Measurements from ENCODE around the gene PODXL2.

Gene PODXL2

DNA sequence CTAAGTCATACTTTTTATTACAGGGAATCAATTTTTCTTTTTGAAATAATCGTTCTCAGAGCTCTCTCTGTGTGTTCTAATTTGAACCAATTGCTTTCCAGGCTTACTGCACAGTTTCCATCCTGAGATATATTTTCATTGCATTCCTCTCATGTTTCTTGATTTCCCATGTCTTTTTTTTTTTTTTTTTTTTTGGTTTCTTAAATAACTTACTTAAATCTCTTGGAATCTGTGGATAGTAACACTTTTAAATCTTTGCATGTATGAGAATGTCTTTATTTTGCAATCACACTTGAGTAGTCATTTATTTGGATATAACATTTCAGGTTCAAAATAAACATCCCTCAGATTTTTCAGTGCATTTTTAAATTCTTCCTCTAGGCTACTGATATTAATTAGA lies 29.2 kb downstream of the PODXL2 start:
- Histone ChIP-seq H3K9me3 (ENCODE audit: severe bottlenecking) (no peaks in the 10 kb centered on the region), H3K27me3 (ENCODE audit: insufficient read depth, poor library complexity, severe bottlenecking) (no peaks in the 10 kb centered on the region), H3K36me3 (ENCODE audit: low read depth) (no peaks in the 10 kb centered on the region), H3K4me3 (ENCODE audit: severe bottlenecking) (no peak overlapping the region), H3K27ac (ENCODE audit: poor library complexity, severe bottlenecking) (no peak overlapping the region), H3K4me1 (ENCODE audit: insufficient read depth, poor library complexity, severe bottlenecking) (no peaks in the 10 kb centered on the region)
- TF ChIP-seq, protein P1, sequence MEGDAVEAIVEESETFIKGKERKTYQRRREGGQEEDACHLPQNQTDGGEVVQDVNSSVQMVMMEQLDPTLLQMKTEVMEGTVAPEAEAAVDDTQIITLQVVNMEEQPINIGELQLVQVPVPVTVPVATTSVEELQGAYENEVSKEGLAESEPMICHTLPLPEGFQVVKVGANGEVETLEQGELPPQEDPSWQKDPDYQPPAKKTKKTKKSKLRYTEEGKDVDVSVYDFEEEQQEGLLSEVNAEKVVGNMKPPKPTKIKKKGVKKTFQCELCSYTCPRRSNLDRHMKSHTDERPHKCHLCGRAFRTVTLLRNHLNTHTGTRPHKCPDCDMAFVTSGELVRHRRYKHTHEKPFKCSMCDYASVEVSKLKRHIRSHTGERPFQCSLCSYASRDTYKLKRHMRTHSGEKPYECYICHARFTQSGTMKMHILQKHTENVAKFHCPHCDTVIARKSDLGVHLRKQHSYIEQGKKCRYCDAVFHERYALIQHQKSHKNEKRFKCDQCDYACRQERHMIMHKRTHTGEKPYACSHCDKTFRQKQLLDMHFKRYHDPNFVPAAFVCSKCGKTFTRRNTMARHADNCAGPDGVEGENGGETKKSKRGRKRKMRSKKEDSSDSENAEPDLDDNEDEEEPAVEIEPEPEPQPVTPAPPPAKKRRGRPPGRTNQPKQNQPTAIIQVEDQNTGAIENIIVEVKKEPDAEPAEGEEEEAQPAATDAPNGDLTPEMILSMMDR (IDR thresholded peaks at IDR 0.05; ENCODE audit: poor library complexity, severe bottlenecking): no peak
- no peak for DNase-seq (ENCODE audit: low spot score)
- ATAC-seq (ENCODE audit: low read depth): no peak

DNA sequence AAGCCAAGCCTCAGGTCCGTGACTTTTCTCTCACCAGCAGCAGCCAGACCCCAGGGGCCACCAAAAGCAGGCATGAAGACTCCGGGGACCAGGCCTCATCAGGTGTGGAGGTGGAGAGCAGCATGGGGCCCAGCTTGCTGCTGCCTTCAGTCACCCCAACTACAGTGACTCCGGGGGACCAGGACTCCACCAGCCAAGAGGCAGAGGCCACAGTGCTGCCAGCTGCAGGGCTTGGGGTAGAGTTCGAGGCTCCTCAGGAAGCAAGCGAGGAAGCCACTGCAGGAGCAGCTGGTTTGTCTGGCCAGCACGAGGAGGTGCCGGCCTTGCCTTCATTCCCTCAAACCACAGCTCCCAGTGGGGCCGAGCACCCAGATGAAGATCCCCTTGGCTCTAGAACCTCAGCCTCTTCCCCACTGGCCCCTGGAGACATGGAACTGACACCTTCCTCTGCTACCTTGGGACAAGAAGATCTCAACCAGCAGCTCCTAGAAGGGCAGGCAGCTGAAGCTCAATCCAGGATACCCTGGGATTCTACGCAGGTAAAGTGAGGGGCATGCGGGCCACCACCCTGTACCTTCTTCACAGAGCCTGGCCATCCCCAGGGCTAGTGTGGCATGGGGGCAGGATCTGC lies 31.8 kb downstream of the PODXL2 start:
- H3K4me3 ChIP-seq (ENCODE audit: severe bottlenecking): no peak overlapping the region
- H3K27ac ChIP-seq (ENCODE audit: poor library complexity, severe bottlenecking): no peak overlapping the region
- DNase-seq (ENCODE audit: low spot score) (no peak), ATAC-seq (ENCODE audit: low read depth) (no peak)
- H3K9me3 ChIP-seq (ENCODE audit: severe bottlenecking): no peaks in the 10 kb centered on the region
- H3K36me3 ChIP-seq (ENCODE audit: low read depth): no peaks in the 10 kb centered on the region
- TF ChIP-seq, protein P1 (IDR thresholded peaks at IDR 0.05; ENCODE audit: poor library complexity, severe bottlenecking): no peak
- H3K27me3 ChIP-seq (ENCODE audit: insufficient read depth, poor library complexity, severe bottlenecking): no peaks in the 10 kb centered on the region
- H3K4me1 ChIP-seq (ENCODE audit: insufficient read depth, poor library complexity, severe bottlenecking): no peaks in the 10 kb centered on the region

DNA sequence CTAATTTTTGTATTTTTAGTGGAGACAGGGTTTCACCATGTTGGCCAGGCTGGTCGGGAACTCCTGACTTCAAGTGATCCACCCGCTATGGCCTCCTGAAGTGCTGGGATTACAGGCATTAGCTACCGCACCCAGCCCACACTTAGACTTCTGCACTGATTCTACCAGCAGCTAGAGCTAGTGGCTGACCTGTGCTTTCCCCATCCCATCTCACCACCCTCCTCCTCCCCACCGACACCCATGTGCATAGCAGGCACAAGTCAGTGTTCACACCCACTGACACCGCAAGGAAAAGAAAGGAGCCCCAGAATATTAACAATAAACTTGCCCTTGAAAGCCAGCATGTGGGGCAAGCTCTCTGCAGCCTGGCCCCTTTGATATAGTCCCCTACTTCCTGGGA lies 32.6 kb downstream of the PODXL2 start:
- H3K27ac ChIP-seq (ENCODE audit: poor library complexity, severe bottlenecking): no peak overlapping the region
- H3K9me3 ChIP-seq (ENCODE audit: severe bottlenecking): no peaks in the 10 kb centered on the region
- H3K4me3 ChIP-seq (ENCODE audit: severe bottlenecking): no peak overlapping the region
- no peaks in the 10 kb centered on the region for H3K36me3 ChIP-seq (ENCODE audit: low read depth)
- no peaks in the 10 kb centered on the region for H3K4me1 ChIP-seq (ENCODE audit: insufficient read depth, poor library complexity, severe bottlenecking)
- TF ChIP-seq, protein P1 (IDR thresholded peaks at IDR 0.05; ENCODE audit: poor library complexity, severe bottlenecking): no peak
- no peaks in the 10 kb centered on the region for H3K27me3 ChIP-seq (ENCODE audit: insufficient read depth, poor library complexity, severe bottlenecking)
- ATAC-seq (ENCODE audit: low read depth) (no peak), DNase-seq (ENCODE audit: low spot score) (no peak)

DNA sequence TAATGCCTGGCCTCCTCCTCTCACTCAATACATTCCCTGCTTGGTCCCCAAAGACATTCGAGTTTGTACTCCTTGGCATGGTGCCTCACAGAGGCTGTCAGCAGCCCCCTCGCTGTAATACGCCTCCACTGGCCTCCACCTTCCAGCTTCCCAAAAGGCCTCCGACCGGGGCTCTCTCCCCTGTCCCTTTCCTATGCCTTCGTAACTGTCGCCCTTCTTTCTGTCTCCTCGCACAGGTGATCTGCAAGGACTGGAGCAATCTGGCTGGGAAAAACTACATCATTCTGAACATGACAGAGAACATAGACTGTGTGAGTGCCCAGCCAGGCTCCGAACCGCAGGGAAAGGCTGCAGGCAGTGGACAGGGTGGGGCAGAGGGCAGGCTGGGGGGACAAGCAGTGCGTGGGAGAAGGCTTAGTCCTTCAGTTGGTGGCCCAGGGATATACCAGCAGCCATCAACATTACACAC lies 33.0 kb downstream of the PODXL2 start:
- TF ChIP-seq, protein P1 (IDR thresholded peaks at IDR 0.05; ENCODE audit: poor library complexity, severe bottlenecking): no peak
- Histone ChIP-seq H3K36me3 (ENCODE audit: low read depth) (no peaks in the 10 kb centered on the region), H3K4me3 (ENCODE audit: severe bottlenecking) (no peak overlapping the region), H3K27ac (ENCODE audit: poor library complexity, severe bottlenecking) (no peak overlapping the region), H3K4me1 (ENCODE audit: insufficient read depth, poor library complexity, severe bottlenecking) (no peaks in the 10 kb centered on the region), H3K9me3 (ENCODE audit: severe bottlenecking) (no peaks in the 10 kb centered on the region), H3K27me3 (ENCODE audit: insufficient read depth, poor library complexity, severe bottlenecking) (no peaks in the 10 kb centered on the region)
- DNase-seq (ENCODE audit: low spot score) (no peak), ATAC-seq (ENCODE audit: low read depth) (no peak)

DNA sequence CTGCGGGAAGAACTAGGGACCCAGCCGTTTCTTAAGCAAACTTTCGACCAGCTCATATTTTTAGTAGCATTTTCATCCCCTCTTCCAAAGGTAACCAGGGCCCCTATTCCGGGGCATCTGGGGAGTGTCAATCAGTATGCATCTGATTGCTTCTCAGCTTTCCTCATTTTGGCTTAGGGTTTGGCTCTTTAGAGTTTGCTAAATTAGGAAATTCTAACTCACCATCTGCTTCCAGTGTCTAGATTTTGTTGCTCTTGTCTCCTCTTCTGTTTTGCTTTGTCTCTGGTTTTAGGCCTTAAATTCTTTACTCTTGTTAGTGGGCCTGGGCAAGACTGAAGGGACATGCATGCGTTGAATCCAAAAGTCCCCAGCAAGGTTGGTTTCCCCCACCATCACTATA lies 34.2 kb downstream of the PODXL2 start:
- Histone ChIP-seq H3K27ac (ENCODE audit: poor library complexity, severe bottlenecking) (no peak overlapping the region), H3K4me3 (ENCODE audit: severe bottlenecking) (no peak overlapping the region), H3K27me3 (ENCODE audit: insufficient read depth, poor library complexity, severe bottlenecking) (no peaks in the 10 kb centered on the region), H3K4me1 (ENCODE audit: insufficient read depth, poor library complexity, severe bottlenecking) (no peaks in the 10 kb centered on the region), H3K36me3 (ENCODE audit: low read depth) (no peaks in the 10 kb centered on the region), H3K9me3 (ENCODE audit: severe bottlenecking) (no peaks in the 10 kb centered on the region)
- TF ChIP-seq, protein P1 (IDR thresholded peaks at IDR 0.05; ENCODE audit: poor library complexity, severe bottlenecking): no peak
- no peak for ATAC-seq (ENCODE audit: low read depth)
- no peak for DNase-seq (ENCODE audit: low spot score)

Measured in RWPE2 (cell line).